Activated T-helper 2 cell treated with anti-CD3 and anti-CD28 coated beads, Interferon-gamma antibody, Interleukin-2, Interleukin-4, amounts not matched to agents 10 μg/mL and 5 μg/mL and 100 μg/mL, durations not matched to agents 14 hours and 24 hours and 36 hours (primary cell): Measurements from ENCODE around the gene FBLN5. TPM values are rescaled to one million over a fixed set of nuclear protein-coding genes. Genes with fewer than 3 reads are reported as not detected.
"Not testable (repeated sequence)": the region's sequence is repeated elsewhere in the genome, so short reads cannot be mapped to it uniquely, and the experiment has no call there.

ENCODE experiments used
- DNase-seq: peaks from one replicate; pipeline ENCODE4 v3.0.0; 2021; ENCODE audit warnings: low spot score
- H3K27ac Mint-ChIP-seq: one replicate; pipeline ENCODE4 v1.8.0; 2021; ENCODE audit warnings: mixed read lengths
- H3K27me3 Mint-ChIP-seq: one replicate; pipeline ENCODE4 v1.8.0; 2021; ENCODE audit warnings: low read depth, mixed read lengths
- H3K36me3 Mint-ChIP-seq: one replicate; pipeline ENCODE4 v1.8.0; 2021; ENCODE audit warnings: low read depth, mixed read lengths
- H3K4me1 Mint-ChIP-seq: one replicate; pipeline ENCODE4 v1.8.0; 2021; ENCODE audit warnings: low read depth, mixed read lengths
- H3K4me3 Mint-ChIP-seq: one replicate; pipeline ENCODE4 v1.8.0; 2021; ENCODE audit warnings: low read depth, mild to moderate bottlenecking, moderate library complexity, mixed read lengths
- H3K9me3 Mint-ChIP-seq: one replicate; pipeline ENCODE4 v1.8.0; 2021; ENCODE audit warnings: mixed read lengths
- intact Hi-C: fragments of 100-400 bp; cut with micrococcal nuclease; formaldehyde crosslinking; loops from one replicate; pipeline ENCODE4 v1.15.1; 2023
- total RNA-seq: library from RNA; stranded (reverse); gene quantifications from 2 replicates; pipeline ENCODE4 v1.2.3, GENCODE V29; 2022

FBLN5 gene
- total RNA-seq, 1 donor from 2014 or later = 6.4 TPM

DNA sequence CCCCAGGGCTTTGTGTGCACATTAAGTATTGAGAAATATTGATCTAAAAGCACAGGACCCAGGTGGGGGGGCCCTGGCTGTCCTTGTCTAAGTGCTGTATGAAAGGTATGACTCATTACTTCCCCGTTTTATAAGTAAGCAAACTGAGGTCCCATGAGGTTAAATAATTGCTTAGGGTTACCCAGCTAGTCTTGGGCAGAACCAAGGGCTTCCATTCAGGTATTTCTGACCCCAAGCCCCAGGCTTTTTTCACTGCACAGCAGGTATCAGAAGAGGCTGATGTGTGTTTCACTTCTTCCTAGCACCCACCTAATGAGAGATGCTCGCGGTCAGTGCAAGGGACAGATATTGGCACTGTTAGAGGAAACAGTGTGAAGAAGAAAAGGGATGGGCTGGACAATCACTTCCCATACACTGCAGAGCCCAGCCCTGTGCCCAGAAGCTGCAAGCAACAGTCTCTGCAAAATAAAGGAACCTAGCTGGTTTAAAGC, 75.4 kb downstream of the FBLN5 start:
- Mint-ChIP-seq H3K27ac (peak overlapping the region; percentile 90), H3K36me3 (peaks cover 3% of the 10 kb centered on the region), H3K27me3 (no peaks in the 10 kb centered on the region), H3K4me3 (peak overlapping the region; percentile 71), H3K4me1 (peaks cover 93% of the 10 kb centered on the region), H3K9me3 (no peaks in the 10 kb centered on the region)
- intact Hi-C loops = loop anchor here (2.0 to 5.0 kb wide), 6 partner anchors 19 to 550 kb away; partner anchors contain the start of gene PPP4R3A
- no peak for DNase-seq

DNA sequence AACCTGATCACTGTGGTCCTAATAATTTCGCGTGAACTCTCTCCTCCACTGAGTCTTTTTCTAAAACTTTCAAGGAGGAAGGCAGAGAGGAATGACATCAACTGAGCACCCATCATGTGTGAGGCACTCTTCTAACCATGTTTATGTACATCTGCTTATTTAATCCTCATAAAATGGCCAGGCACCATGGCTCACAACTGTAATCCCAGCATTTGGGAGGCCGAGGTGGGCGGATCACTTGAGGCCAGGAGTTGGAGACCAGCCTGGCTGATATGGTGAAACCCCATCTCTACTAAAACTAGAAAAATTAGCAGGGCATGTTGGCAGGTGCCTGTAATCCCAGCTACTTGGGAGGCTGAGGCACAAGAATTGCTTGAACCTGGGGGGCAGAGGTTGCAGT, 76.1 kb downstream of the FBLN5 start:
- intact Hi-C loops = loop anchor here (5.0 kb wide), 4 partner anchors 34 to 549 kb away; no protein-coding TSS in a partner anchor
- H3K36me3 Mint-ChIP-seq, H3K9me3 Mint-ChIP-seq, DNase-seq, H3K27me3 Mint-ChIP-seq: not testable (repeated sequence)
- H3K27ac Mint-ChIP-seq = peak overlapping the region; percentile 31
- H3K4me3 Mint-ChIP-seq = peak overlapping the region; percentile 22
- H3K4me1 Mint-ChIP-seq = peaks cover 94% of the 10 kb centered on the region

DNA sequence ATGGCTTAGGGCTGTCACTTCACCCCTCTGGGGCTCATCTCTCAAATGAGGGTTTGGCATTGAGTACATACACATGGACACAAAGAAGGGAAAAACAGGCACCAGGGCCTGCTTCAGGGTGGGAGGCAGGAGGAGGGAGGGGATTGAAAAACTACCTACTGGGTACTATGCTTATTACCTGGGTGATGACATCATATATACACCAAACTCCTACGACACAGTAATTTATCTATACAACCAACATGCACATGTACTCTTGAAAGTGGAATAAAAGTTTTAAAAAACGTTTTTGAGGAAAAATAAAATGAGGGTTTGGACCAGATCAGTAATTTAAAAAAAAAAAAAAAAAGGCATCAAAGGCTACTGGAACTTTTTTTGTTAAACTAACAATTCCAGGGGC, 76.6 kb downstream of the FBLN5 start:
- Mint-ChIP-seq H3K4me3 (peak overlapping the region; percentile 82), H3K9me3 (no peaks in the 10 kb centered on the region), H3K27me3 (no peaks in the 10 kb centered on the region), H3K27ac (peak overlapping the region; percentile 99), H3K4me1 (peaks cover 95% of the 10 kb centered on the region), H3K36me3 (peaks cover 3% of the 10 kb centered on the region)
- intact Hi-C loops = loop anchor here (5.0 kb wide), 4 partner anchors 34 to 549 kb away; no protein-coding TSS in a partner anchor
- DNase-seq = no peak

DNA sequence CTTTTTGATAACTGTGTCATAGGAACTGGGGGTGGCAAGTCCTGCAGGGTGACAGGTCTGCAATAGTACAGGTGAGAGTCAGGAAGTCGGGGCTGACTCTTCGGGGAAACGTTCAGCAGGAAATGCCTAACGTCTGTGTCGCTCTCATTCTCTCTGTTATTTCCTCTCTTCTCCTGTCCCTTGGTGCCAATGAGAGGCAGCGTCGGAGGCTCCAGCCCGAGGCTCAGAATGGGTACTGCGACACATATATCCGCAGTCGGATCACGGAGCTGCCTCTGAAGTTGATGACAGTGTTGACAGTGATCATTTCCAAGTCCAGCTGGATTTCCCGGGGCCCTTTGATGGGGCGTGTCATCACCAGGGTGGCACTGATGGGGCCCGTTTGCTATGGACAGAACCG, 77.5 kb downstream of the FBLN5 start:
- Mint-ChIP-seq H3K27me3 (no peaks in the 10 kb centered on the region), H3K4me3 (peak overlapping the region; percentile 82), H3K27ac (peak overlapping the region; percentile 99), H3K4me1 (peaks cover 91% of the 10 kb centered on the region), H3K9me3 (no peaks in the 10 kb centered on the region), H3K36me3 (peaks cover 3% of the 10 kb centered on the region)
- intact Hi-C loops = loop anchor here (5.0 kb wide), 4 partner anchors 33 to 548 kb away; no protein-coding TSS in a partner anchor
- DNase-seq = peak; percentile 53

DNA sequence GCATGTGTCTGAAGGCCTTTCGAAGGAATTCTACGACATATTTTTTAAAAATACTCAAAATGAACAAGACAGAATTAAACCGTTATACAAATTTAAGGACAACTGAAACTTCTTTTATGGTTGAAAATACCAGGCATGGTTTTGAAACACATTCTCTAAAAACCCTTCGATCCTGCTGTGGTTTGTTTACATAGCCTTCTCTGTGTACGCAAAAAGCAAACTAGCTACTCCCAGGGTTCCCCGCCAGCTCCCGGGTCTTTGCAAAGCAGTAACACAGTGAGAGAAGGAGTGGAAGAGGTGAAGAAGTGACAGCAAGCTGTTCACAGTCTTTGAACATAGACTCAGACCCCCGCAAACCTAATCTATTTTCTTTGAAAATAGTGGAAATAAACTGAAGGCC, 77.9 kb downstream of the FBLN5 start:
- Mint-ChIP-seq H3K36me3 (peaks cover 3% of the 10 kb centered on the region), H3K9me3 (no peaks in the 10 kb centered on the region), H3K4me1 (peaks cover 89% of the 10 kb centered on the region), H3K27me3 (no peaks in the 10 kb centered on the region), H3K27ac (peak overlapping the region; percentile 99), H3K4me3 (peak overlapping the region; percentile 82)
- no peak for DNase-seq
- intact Hi-C loops = loop anchor here (10.0 kb wide), 1 partner anchor 455 kb away; the partner anchor contains the start of gene CCDC88C

DNA sequence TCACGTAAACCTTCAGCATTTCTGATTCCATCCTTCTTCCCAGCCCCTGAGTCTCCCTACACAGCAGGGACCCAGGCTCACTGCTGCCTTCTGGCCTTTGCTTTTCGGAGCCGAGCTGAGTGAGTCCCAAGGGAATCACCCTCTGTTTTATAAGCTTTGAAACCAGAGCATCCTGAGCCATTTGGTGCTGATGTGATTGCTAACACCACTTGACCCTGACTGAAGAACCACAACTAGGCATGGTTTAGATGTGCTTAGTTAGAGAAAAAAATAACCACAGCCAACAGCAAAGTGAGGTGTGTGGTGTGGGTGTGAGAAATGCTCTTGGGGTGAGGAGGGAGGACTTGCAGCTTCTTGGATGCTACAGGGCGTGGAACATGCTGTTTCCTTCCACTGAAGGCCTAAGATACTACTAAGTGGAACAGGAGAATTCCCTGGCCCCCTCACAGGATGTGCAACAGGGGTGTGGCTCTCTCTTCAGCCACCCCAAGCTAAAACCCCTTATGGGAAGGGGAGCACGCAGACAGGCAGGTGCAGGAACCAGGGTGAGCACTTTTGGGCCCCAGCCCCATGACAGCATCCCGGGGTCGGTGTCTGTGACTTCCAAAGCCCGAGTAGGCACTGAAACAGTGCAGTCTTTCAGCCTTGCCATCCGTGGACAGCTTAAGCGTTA, 80.0 kb downstream of the FBLN5 start, which contains the start of gene TC2N:
TSS of gene TC2N (minus strand) at position 221 of the 673 bp plus-strand sequence. CDS start 53,767 bp downstream, outside the sequence.
- peaks cover 86% of the 10 kb centered on the region for H3K4me1 Mint-ChIP-seq
- peak; percentile 58 for DNase-seq
- peaks cover 12% of the 10 kb centered on the region for H3K36me3 Mint-ChIP-seq
- H3K27me3 Mint-ChIP-seq = no peaks in the 10 kb centered on the region
- H3K9me3 Mint-ChIP-seq = no peaks in the 10 kb centered on the region
- peak within 1 kb of the TSS; percentile 89 for H3K4me3 Mint-ChIP-seq
- intact Hi-C loops = loop anchor here (2.0 to 10.0 kb wide), 2 partner anchors 173 to 453 kb away; partner anchors contain the start of genes CCDC88C and TRIP11
- H3K27ac Mint-ChIP-seq = peak within 1 kb of the TSS; percentile 95

DNA sequence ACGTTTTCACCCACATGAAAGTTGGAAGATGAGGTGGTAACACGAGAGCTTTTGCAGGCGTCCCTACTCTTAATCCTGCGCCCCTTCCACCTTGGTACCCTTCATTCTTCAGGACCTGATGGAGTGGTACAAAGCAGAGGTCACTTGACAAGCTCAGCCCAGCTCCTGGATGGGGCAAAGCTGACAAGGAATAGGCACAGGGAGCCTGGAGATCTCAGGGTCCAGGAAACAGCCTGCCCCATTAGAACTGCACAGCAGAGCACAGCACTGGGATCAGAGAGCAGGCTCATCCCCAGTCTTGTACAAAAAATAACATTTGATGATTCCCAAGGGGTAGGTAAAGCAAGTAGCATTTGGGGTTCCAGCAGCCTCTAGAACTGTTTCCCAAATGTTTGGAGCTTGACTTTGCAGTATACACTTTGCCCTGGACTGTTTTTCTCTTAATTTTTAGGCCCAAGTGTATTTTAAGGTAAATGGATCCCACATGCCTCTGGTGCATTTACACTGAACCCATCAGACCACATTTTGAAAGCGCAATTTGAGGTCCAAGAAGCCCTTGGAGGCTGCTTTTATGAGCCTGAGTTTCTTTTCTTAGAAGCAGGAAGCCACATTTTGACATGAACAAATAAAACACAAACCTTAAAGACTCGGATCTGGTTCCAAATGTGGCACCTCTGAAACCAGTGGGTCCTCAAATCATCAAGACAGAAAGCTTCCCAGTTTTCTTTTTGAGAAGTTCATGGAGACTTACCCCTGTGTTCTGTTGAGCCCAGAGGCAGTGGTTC, 80.8 kb downstream of the FBLN5 start:
- peaks cover 84% of the 10 kb centered on the region for H3K4me1 Mint-ChIP-seq
- H3K4me3 Mint-ChIP-seq = peak overlapping the region; percentile 89
- no peak for DNase-seq
- intact Hi-C loops = loop anchor here (2.0 to 10.0 kb wide), 2 partner anchors 174 to 452 kb away; partner anchors contain the start of genes CCDC88C and TRIP11
- H3K36me3 Mint-ChIP-seq = peaks cover 12% of the 10 kb centered on the region
- no peaks in the 10 kb centered on the region for H3K9me3 Mint-ChIP-seq
- peak overlapping the region; percentile 95 for H3K27ac Mint-ChIP-seq
- no peaks in the 10 kb centered on the region for H3K27me3 Mint-ChIP-seq

DNA sequence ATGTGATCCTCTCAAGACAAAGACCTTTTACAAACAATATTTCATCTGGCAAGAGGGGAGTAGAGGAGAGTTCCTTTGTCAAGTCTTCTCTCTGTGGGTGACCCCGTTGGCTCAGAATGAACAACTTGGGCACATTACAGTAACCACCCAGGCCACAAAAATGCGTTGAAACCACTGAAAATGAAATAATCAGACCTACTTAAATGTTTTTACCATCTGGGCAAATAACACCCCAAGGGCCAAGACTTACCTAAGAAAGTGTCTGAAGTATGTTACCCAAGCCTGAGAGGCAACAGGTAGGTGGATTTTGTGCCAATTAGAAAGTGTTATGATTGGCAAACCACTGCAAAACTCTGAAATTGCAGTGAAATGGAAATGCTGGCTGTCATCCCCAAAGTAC, 81.4 kb downstream of the FBLN5 start:
- no peaks in the 10 kb centered on the region for H3K9me3 Mint-ChIP-seq
- H3K27me3 Mint-ChIP-seq = no peaks in the 10 kb centered on the region
- intact Hi-C loops = loop anchor here (2.0 to 10.0 kb wide), 2 partner anchors 175 to 451 kb away; partner anchors contain the start of genes CCDC88C and TRIP11
- DNase-seq = no peak
- peaks cover 84% of the 10 kb centered on the region for H3K4me1 Mint-ChIP-seq
- H3K4me3 Mint-ChIP-seq = peak overlapping the region; percentile 89
- peak overlapping the region; percentile 95 for H3K27ac Mint-ChIP-seq
- peaks cover 16% of the 10 kb centered on the region for H3K36me3 Mint-ChIP-seq

DNA sequence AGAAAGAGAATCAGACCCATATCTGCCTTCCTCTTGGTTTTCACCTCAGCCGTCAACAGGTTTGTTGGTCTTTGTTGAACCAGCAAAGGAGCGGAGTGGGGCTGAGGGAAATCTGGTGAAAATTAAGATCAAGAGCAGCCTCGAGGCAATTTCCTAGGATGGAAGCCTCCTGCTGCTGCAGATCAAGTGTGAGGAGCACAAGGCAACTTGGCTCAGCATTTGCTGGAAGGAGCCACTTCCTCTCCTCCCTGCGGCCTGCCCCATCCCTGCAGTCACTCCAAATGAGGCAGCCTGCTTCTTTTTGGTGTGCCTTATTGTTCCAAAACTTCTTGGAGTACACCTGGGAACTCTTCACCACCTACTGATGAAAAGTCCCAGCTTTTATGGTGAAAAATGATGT, 85.1 kb downstream of the FBLN5 start:
- Mint-ChIP-seq H3K27me3 (no peaks in the 10 kb centered on the region), H3K27ac (peak overlapping the region; percentile 86), H3K4me1 (peaks cover 73% of the 10 kb centered on the region), H3K36me3 (peaks cover 44% of the 10 kb centered on the region), H3K4me3 (peak overlapping the region; percentile 74), H3K9me3 (no peaks in the 10 kb centered on the region)
- intact Hi-C loops = loop anchor here (10.0 kb wide), 1 partner anchor 448 kb away; the partner anchor contains the start of gene CCDC88C
- no peak for DNase-seq

DNA sequence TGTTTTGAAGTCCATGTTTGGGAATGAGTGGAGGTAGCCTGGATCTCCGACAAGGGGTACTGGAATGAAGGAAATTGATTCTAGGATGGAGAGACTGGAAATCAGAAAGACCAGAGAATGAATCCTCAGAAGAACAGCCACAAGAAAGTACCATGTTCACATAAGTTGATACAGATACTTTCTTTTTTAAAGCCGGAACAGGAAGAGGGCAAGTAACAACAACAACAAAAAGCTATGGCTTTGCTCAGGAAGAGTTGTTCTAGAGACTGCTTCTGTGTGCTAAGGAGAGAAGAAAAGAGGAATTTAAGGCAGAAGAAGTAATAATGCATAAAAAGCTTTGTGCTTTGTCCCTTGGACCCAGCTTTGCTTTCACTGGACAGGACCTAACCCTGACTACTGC, 86.4 kb downstream of the FBLN5 start:
- no peak for DNase-seq
- no peaks in the 10 kb centered on the region for H3K27me3 Mint-ChIP-seq
- H3K27ac Mint-ChIP-seq = peak overlapping the region; percentile 94
- H3K36me3 Mint-ChIP-seq = peaks cover 52% of the 10 kb centered on the region
- H3K4me1 Mint-ChIP-seq = peaks cover 68% of the 10 kb centered on the region
- peak overlapping the region; percentile 77 for H3K4me3 Mint-ChIP-seq
- intact Hi-C loops = loop anchor here (10.0 kb wide), 1 partner anchor 446 kb away; the partner anchor contains the start of gene CCDC88C
- H3K9me3 Mint-ChIP-seq = no peaks in the 10 kb centered on the region

DNA sequence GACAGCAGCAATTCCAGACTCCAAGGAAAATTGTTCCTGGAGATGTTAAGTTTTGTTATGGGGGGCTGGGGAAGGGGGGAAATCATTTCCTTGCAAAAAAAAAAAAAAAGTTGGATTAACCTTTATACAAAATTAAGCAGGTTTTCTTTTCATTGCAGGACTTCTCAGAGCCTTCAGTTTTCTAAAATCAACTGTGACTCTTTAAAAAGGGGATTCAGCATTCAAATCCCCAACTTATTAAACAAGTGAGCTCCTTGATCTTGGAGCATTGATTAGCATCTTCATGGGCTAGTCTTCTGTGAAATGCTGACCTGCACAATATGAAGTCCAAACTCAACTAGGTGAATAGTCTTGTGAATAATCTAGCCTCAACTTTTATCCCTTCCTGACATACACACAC, 87.3 kb downstream of the FBLN5 start:
- Mint-ChIP-seq H3K27me3 (no peaks in the 10 kb centered on the region), H3K4me3 (no peak overlapping the region), H3K4me1 (peaks cover 70% of the 10 kb centered on the region), H3K27ac (peak overlapping the region; percentile 94), H3K36me3 (peaks cover 61% of the 10 kb centered on the region), H3K9me3 (no peaks in the 10 kb centered on the region)
- intact Hi-C loops = loop anchor here (10.0 kb wide), 1 partner anchor 445 kb away; the partner anchor contains the start of gene CCDC88C
- DNase-seq = no peak

DNA sequence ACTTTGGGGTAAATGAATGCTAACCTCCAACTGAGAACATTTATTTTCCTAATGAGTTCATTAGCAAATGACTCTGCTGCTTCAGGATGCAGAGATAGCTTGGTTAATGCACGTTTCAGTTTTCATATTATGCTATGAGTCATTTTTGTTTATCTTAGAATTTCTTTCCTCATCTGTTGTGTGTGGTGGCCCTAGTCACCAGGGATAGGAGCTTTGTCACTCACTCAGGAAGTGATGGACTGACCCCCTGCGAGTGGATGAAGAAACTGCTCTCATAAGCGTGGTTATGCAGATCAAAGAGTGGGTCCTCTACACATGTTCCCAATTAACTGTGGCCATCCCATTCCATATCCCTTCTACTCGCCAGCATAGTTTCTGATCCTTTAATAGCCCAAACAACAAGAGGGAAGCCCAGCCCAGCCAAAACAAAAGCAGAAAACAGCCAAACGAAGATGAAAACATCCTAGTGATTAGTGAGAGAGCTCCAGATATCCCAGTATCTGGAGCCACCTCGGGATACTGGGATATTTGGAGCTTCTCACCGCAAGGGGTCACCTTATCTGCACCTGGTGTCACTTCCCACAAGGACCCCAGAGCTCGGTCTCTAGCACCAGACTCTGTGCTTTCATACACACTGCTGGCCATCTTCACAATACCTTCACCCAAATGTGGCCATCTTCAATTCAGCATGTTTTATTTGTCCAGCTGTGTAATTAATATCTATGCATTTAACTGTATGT, 88.8 kb downstream of the FBLN5 start:
- Mint-ChIP-seq H3K36me3 (peaks cover 68% of the 10 kb centered on the region), H3K9me3 (no peaks in the 10 kb centered on the region), H3K27me3 (no peaks in the 10 kb centered on the region), H3K4me1 (peaks cover 69% of the 10 kb centered on the region), H3K4me3 (peak overlapping the region; percentile 7), H3K27ac (peak overlapping the region; percentile 79)
- no peak for DNase-seq
- intact Hi-C loops = no loop called here
